GM21786 (cell line): ENCODE data around the gene DLGAP1.

Experiments
- ATAC-seq: cut with Tn5 transposase; IDR thresholded peaks from one replicate; pipeline ENCODE4 v1.9.1; 2021; ENCODE audit not compliant: unreplicated experiment

DLGAP1 gene

DNA sequence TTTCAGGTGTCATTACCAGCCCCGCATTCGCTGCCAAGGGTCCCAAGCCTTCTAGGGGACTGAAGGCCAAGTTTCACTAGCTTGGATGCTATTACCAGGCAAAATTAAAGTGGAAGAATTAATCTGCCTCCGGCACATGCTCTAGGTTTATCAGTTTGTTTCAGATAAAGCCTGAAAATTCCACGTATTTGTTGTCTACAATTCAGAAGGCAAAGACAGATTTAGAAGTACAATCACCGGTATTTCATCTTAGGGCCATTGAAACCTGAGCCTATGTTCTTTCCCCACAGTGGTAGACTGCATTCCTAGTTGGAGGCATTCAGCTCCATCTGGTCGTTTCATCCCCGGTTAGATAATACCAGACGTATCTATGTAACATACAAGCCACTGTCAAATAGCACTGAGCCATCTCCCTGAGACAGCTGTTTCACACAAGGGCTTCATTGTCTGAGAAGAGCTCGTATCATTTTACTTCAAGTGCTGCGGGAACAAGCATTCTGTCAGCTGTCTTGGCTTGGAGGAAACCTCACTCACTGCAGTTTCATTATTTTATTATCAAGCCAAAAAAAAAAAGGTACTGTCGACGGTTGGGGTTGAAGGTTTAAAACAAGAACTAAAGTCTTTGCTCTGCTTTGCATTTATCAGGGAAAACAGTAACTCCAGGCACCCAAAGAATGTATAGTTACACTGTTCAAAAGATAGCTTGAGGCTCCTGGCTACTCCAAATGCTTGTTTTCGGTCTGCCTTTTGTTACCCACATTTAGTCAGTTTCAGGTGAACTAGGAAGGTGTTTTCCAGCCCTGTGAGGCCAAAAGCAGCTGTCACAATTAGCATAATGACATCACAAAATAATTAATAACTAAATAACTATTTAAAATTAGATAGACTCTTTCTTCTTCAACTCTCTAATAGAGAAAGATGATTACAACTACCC is 928.4 kb downstream of the DLGAP1 start:
- ATAC-seq: peak; percentile 67

DNA sequence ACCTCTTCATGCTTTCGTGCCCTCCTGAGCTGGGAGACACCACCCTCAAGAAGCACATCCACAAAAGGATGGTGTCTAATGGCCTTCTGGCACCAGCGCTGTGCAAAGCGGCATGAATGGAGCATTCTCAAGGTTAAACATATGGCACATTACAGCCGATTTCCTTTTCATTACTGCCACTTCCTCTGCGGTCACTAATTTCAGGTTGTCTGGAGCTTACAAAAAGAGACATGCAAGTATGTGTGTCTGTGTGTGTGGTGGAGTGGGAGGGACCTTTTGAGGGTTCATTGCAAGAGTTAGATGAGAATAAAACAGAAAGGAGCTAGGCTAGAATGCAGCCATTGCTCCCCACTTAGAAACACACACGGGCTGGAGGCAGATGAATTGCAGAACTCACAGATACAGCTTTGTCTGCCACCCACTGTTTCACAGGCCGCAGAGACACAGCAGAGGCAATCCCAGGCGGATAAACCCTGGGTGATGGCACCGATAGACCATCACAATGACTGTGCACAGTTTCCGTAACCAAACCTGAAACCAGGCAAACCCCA is 929.2 kb downstream of the DLGAP1 start:
- peak; percentile 66 for ATAC-seq

DNA sequence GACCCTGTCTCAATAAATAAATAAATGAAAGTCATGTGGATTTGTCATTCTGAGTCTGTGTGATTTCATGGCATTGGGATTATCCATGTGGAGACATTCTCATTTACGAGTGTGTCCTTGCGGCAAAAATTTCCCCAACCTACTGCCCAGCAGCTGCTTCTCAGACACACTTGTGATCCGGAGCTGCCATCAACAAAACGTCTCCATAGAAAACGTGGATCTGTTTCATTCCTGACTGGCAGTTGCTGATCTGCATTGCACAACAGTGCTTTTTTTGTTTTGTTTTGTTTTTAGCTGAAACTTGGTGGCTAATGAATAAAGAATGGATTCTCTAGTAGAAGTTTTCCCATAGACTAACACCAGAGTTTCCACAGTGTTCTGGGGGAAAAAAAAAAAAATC is 930.4 kb downstream of the DLGAP1 start:
- ATAC-seq: no peak

DNA sequence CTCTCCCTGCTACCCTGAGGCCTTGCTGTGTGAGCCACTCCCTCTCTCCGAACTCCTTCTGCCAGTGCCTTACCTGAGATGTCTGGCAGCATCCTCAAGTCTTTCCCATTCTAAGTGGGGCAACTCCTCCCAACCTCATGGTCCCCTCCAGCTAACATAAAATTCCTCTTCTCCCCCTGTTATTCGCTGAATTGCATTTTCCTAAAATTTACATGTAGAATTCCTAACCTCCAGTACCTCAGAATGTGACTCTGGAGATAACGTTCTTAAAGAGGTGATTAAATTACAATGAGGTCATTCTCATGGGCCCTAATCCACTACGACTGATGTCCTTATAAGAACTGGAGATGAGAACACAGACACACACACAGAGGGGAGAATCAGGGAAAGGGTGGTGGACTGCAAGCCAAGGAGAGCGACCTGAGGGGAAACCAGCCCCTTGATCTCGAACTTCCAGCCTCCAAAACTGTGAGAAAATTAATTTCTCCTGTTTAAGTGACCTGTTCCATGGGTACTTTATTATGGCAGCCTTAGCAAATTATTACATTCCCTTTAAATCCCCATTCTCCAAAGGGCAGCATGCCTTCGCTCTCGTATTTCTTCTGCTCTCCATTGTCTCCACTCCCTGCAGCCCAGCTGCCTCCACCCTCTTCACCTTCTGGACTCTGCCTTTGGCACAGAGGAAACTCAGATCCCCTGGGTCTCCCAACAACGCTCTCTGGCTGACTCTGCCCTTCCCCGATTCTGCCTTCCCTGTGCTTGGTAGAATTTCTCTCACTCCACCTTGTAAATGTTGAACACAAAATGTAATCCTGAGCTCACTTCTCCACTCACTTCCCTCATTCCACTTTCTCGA is 934.6 kb downstream of the DLGAP1 start:
- ATAC-seq: no peak

DNA sequence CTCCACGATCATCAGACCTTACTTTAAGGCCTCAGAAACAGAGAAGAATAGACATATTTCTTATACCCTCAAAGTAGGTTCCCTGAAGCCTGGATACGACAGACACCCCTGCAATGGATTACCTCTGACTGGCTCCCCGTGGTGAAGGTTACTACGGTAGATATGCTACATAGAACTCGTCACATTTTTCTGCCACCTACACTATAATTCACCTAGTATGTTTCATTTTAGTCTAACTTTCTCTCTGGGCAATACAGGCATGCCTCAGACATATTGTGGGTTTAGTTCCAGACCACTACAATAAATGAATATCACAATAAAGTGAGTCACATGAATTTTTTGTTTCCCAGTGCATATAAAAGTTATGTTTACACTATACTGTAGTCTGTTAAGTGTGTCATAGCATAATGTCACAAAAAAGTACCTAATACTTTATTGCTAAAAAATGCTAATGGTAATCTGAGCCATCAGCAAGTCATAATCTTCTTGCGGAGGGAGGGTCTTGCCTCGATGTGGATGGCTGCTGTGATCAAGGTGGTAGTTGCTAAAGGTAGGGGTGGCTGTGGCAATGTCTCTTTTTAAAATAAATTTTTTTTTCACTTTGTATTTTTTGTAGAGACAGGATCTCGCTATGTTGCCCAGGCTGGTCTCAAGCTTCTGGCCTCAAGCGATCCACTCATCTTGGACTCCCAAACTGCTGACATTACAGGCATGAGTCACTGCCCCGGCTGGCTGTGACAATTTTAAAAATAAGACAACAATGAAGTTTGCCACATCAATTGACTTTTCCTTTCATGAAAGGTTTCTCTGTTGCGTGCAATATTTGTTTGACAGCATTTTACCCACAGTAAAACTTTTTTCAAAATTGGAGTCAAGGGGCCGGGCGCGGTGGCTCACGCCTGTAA is 940.5 kb downstream of the DLGAP1 start:
- no peak for ATAC-seq

DNA sequence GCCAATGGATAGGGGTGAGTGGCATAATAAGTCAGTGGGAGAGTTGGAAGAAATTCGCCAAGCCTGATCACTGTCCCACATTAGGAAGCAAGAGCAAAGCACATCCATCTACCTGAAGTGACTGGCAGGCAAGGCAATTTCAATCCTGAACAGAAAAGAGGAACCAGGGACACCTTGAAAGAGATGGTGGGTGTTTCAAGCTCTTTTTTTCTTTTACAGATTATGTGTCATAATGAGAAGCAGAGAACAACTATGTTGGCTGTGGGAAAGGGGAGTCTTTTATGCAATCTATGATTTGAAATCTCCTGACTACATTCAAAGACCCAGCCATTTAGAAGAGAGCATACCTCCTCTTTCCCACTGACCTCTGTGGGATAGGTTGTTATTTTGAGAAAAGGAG is 941.6 kb downstream of the DLGAP1 start:
- ATAC-seq: peak; percentile 59

DNA sequence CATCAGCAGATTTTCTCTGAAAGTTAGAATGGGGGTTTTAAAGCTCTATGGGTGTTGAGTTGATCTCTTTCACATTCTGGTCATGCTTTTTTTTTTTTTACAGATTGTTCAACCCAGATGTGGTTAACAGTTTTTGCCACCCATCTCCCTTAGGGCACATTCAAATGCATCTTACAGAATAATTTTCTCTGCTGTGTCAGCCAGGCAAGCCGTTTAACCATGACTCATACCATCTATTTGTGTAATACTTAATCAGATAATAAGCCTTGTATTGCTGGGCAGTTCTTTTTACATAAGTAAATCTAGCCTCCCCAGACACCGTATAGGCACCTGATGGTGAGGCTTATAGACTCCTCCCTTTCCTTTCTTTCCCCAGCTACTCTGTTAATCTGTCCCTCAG is 943.1 kb downstream of the DLGAP1 start:
- ATAC-seq: peak; percentile 76

DNA sequence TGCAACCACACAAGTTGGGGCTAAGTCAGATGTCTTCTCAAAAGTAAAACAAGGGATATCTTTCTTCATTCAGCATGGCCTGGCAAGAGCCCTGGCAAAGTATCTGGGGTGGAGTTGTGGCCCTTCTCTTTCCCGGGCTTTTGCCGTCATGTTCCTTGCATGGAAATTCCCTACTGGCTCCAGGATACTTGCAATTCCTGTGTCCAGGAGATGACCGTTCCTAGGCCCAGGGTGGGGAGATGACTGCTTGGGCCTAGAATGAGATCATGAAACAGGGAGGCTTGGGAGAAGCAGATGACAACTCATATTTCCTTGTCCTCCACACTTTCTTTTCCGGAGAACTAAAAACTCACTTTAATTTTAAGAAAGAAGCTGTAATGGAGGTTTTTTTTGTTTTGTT is 944.2 kb downstream of the DLGAP1 start:
- no peak for ATAC-seq

DNA sequence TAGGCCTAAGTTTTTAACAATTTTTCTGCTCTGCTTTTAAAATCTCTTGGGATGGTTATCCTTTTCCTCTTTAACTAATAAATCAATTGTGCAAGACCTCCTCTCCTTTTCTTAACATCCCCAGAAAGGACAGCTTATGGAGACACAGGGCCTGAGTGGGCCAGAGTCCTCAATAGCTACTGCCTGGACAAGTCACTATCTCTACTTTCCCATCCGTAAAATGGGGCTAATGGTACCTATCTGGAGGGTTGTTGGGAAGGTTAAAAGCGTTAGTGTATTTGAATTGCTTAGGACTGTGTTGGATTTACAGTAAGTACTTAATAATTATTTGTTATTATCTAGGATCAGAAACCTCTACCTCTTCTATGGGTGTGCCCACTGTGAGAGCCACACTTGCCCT is 945.1 kb downstream of the DLGAP1 start:
- ATAC-seq: no peak

DNA sequence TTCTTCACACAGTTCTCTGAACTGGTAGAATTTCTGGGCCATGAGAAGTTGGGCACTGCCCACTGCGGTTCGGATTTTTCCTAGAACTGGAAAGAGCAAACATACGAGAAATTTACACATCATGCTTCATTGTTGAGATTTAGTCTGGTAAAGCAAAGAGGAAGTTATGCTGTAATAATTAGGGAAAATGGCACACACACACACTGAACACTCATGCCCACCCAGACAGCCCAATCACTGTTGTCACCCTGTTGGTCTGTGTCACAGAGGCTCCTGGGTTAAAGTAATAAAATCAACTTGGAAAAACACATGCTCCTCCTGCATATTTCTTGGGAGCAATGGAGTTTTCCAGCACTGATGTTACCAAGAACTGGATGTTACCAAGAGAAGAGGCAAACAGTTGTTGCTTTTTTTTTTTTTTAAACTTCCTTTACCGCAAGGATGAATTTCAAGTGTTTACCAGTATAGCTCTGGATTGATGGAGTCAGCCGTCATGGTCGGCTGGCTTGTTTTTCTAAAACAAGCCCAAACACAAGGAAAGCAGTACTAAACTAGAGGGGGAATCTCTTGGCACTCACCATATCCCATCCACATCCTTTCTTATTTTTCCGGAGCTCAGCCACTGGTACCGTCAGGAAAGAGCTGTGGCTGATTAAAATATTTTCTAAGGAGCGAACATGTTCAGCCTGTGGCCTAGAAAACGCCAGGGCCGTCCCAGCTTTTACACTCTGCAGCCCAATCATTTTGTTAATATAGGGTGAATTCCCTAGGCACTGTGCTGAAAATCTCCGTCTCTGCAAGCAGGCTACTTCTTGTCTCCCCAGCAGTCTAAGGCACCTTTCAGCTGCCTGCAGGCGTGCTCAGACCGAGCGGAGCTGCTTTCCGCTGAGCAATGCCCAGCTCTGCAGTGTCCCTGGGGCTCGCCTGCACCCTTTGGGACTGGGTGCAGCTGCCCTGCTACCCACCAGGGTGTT is 946.2 kb downstream of the DLGAP1 start:
- no peak for ATAC-seq

DNA sequence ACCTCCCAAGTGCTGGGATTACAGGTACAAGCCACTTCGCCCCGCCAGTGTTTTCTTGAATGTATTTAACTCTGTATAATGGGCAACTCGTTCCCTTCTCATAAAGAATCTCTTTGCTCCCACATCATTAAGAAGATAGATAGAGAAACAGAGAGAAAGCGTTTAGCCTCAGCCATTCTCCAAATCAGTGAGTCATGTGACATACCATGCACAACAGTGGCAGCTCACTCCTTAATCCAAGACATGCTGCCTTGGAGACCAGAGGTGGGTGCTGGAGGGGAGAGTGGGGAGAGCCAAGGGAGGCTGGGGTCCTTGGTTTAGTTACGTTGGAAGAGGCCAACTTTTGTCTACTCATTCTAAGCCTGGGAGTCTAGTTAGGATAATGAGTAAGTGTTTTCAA is 950.5 kb downstream of the DLGAP1 start:
- no peak for ATAC-seq

DNA sequence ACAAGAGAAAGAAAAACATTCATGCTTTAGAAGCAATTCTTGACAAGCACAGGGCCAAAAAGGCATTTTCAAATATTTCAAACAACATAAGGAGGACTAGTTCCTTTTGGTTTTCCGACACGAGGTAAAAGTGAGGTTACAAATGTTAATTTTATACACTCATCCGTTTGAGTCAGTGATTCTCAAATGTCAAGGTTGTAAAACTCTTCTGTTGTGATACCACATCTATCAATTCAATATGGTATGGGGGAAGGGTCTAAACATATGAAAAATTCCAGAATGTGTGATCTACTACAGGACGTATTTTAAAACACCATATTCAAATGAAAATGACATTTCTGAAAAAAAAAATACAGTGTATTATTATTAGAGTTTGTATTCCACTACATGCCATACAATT is 952.5 kb downstream of the DLGAP1 start:
- ATAC-seq: no peak

DNA sequence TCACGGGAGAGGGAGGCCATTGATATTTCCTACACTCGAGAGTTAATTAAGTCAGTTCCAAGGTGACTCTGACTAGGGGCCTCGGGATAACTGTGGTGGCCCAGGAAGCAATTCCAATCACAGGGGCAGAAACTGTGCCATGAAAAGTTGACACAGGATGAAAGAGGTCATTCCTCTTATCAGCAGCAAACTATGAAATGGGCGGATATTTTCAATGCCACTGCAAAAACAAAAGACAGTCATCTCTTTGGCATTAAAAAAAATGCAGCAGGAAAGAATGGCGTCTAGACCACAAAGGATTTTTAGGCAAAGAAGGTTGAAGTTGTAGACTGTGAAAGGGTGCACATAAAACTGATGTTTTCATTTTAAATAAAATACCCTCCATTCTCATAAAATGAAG is 955.1 kb downstream of the DLGAP1 start:
- ATAC-seq: no peak

DNA sequence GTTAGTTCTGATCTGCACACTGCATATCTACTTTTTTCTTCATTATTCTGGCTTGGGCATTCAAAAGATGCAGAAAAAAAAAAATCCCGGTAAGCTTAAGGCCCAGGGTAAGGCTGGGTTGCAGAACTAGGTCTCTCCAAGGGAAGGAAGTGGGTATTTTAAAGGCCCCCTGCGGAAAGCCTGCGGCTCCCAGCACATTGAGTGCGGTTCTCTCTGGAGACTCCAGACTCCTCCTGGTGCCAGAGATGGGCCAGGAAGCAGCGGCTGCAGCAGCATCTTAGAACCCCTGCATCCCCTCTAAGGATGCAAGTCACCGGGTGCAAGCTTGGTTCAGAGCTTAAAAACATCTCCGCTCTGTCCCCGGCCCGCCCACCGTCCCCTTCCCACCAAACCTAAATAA is 955.6 kb downstream of the DLGAP1 start:
- ATAC-seq: no peak

DNA sequence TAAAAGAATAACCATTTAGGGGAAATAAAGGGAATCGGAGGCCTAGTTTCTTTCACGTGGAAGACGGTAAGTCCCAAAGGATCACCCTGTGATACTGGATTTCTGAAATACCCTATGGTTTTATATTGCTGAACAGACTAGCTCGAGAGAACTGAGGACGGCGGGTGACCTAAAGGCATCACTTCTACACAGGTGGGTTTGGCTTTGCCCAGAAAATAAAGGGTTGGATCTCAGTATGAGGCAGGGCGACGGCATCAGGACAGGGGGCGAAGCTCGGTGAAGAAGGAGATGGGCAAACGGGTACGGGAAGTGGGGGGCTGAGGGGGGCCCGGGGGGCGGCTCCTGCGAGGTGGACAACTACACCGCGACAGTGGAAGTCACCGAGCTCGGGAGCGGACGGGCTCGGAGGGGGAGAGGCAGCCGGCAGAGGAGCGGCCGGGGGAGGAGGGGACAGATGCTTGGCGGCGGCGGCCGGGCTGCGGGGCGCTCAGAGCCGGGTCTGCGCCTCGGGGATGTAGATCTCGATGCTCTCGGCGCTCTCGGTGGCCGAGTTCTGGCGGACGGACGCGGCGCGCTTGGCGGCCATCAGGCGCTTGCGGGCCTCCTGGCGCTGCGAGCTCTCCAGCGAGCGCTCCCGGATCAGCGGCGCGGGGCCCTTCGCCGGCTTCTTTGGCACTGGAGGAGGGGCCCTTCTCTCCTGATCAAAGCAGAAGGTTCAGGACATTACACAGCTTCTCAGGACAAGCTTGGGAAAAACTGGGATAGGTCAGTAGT is 956.2 kb downstream of the DLGAP1 start:
- no peak for ATAC-seq

DNA sequence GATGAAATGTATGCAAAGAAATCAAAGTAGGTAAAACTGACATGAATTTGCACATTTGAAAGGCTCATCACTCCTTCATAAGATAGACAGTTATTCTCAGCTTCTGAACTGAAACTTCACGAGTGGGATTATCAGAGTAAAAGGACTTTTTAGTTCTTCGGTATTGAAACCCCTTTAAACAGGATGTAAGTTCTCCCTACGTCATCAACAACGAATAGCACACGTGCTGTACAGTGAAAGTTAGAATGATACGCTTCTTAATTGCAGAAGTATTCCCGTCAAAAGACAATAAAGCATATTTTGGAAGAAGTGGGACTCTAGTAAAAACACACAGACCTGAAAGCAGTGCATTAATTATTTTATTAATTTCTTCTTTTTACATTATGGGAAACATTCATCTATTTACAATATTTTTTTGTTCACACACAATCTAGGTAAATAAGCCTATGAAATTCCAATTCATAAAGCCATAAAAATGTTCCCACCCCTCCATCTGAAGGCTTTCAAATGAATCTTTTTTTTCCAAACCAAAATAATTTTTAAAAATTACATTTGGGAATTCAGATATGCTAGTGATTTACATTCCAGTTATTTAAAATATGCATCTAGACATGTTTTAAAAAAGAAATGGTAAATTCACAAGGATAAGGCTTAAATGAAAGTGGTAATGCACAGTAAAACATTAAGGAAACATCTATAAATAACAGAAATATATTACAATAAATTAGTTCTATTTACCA is 959.2 kb downstream of the DLGAP1 start:
- no peak for ATAC-seq

DNA sequence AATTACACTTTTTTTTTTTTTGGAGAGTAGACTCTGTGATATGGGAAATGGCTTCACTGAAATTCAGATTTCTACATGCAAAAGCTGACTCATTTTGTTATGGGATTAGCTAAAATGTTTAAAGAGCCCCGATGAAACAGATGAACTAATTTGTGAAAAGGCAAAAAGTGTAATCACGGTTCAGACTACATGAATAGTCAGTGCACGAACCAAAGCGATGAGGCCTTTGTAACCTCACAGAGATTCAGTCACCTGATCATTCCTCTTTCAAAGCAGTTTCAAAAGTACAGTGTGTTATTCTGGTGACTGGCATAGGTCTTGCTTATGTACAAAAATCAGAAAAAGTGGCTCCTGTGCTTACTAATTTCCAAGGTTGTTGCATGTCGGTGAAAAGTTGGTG is 960.5 kb downstream of the DLGAP1 start:
- no peak for ATAC-seq

DNA sequence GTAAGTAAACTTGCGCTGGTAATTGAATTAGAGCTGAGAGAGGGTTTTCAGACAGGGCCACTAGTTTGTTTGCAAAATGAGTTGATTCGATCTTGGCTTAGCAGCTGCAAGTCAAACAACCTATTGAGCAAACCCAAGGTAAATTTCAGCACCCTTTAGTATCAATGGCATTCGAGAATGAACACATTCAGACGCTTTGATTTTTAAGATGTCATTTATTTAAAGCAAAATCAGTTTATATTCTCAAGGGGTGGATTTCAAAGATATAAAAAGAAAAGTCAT is 960.9 kb downstream of the DLGAP1 start:
- ATAC-seq: no peak
